Esophagus squamous epithelium (tissue), 4 donors: ENCODE results near the gene TRAPPC5.

Source experiments
- CTCF ChIP-seq, 6 experiments: fragments of 450-650 bp in 4 of 6; fragments of 200-600 bp in 2 of 6; sonication (generic) in 2 of 6; IDR thresholded peaks; one replicate each; pipeline ENCODE4 v1.5.1; 2016 to 2019; ENCODE audit warnings: antibody characterized with exemption in 6 of 6, mild to moderate bottlenecking in 4 of 6, moderate library complexity in 4 of 6
- POLR2A ChIP-seq, 4 donors: fragments of 450-650 bp; IDR thresholded peaks; one replicate each; pipeline ENCODE4 v1.6.1; 2017; ENCODE audit warnings: antibody characterized with exemption in 4 of 4, mild to moderate bottlenecking in 4 of 4, moderate library complexity in 3 of 4

GRCh38 chr19:7722231-7722651 is 41.6 kb downstream of the TRAPPC5 start:
- TF ChIP-seq CTCF (IDR thresholded peaks at IDR 0.05) (no peak), POLR2A (IDR thresholded peaks at IDR 0.05) (no peak)
